ENCODE measurements around the gene NEK10.

NEK10 gene

GRCh38 chr3:27208961-27209616 lies 160.1 kb downstream of the NEK10 start:
- Histone ChIP-seq H3K9me3 (ENCODE audit: control insufficient read depth, low read length) (no peaks in the 10 kb centered on the region), H3K4me1 (ENCODE audit: control insufficient read depth, insufficient read depth, low read length, poor library complexity, severe bottlenecking) (no peaks in the 10 kb centered on the region), H3K4me3 (ENCODE audit: extremely low read depth, insufficient read depth, low read length, poor library complexity, severe bottlenecking) (no peak overlapping the region), H3K36me3 (ENCODE audit: control insufficient read depth, insufficient read depth, low read length) (no peaks in the 10 kb centered on the region), H3K27ac (ENCODE audit: low read depth, low read length, severe bottlenecking) (no peak overlapping the region)
- no CpG with 5 or more reads among the region's 2 CpGs for WGBS, 2 experiments (ENCODE audit: insufficient coverage in 2 of 2)

- no peaks in the 10 kb centered on the region for H3K4me1 ChIP-seq (ENCODE audit: control insufficient read depth, insufficient read depth, low read length, poor library complexity, severe bottlenecking)
- H3K27ac ChIP-seq (ENCODE audit: low read depth, low read length, severe bottlenecking): no peak overlapping the region
- H3K4me3 ChIP-seq (ENCODE audit: extremely low read depth, insufficient read depth, low read length, poor library complexity, severe bottlenecking): no peak overlapping the region
- 83 to 100% methylated on average over 1 of the region's 1 CpG for WGBS, 2 experiments (ENCODE audit: insufficient coverage in 2 of 2)
- no peaks in the 10 kb centered on the region for H3K9me3 ChIP-seq (ENCODE audit: control insufficient read depth, low read length)
- H3K36me3 ChIP-seq (ENCODE audit: control insufficient read depth, insufficient read depth, low read length): no peaks in the 10 kb centered on the region
These were observed 166.2 kb downstream of the NEK10 start for GRCh38 chr3:27202959-27203358.

GRCh38 chr3:27201492-27201891 lies 167.7 kb downstream of the NEK10 start:
- H3K36me3 ChIP-seq (ENCODE audit: control insufficient read depth, insufficient read depth, low read length): no peaks in the 10 kb centered on the region
- H3K4me1 ChIP-seq (ENCODE audit: control insufficient read depth, insufficient read depth, low read length, poor library complexity, severe bottlenecking): no peaks in the 10 kb centered on the region
- no peak overlapping the region for H3K27ac ChIP-seq (ENCODE audit: low read depth, low read length, severe bottlenecking)
- no peak overlapping the region for H3K4me3 ChIP-seq (ENCODE audit: extremely low read depth, insufficient read depth, low read length, poor library complexity, severe bottlenecking)
- WGBS, 2 experiments (ENCODE audit: insufficient coverage in 2 of 2): 100% methylated on average over 1 of the region's 5 CpGs; no CpG with 5 or more reads in 1 of the 2 experiments
- peaks cover under 1% of the 10 kb centered on the region for H3K9me3 ChIP-seq (ENCODE audit: control insufficient read depth, low read length)

GRCh38 chr3:27200721-27201489 lies 168.3 kb downstream of the NEK10 start:
- no peak overlapping the region for H3K27ac ChIP-seq (ENCODE audit: low read depth, low read length, severe bottlenecking)
- WGBS, 2 experiments (ENCODE audit: insufficient coverage in 2 of 2): 100% methylated on average over 1 of the region's 2 CpGs; no CpG with 5 or more reads in 1 of the 2 experiments
- no peak overlapping the region for H3K4me3 ChIP-seq (ENCODE audit: extremely low read depth, insufficient read depth, low read length, poor library complexity, severe bottlenecking)
- no peaks in the 10 kb centered on the region for H3K4me1 ChIP-seq (ENCODE audit: control insufficient read depth, insufficient read depth, low read length, poor library complexity, severe bottlenecking)
- no peaks in the 10 kb centered on the region for H3K36me3 ChIP-seq (ENCODE audit: control insufficient read depth, insufficient read depth, low read length)
- peaks cover 6% of the 10 kb centered on the region for H3K9me3 ChIP-seq (ENCODE audit: control insufficient read depth, low read length)

GRCh38 chr3:27194861-27195483 lies 174.2 kb downstream of the NEK10 start:
- no CpG with 5 or more reads among the region's 1 CpG for WGBS, 2 experiments (ENCODE audit: insufficient coverage in 2 of 2)
- Histone ChIP-seq H3K36me3 (ENCODE audit: control insufficient read depth, insufficient read depth, low read length) (no peaks in the 10 kb centered on the region), H3K27ac (ENCODE audit: low read depth, low read length, severe bottlenecking) (no peak overlapping the region), H3K4me3 (ENCODE audit: extremely low read depth, insufficient read depth, low read length, poor library complexity, severe bottlenecking) (no peak overlapping the region), H3K4me1 (ENCODE audit: control insufficient read depth, insufficient read depth, low read length, poor library complexity, severe bottlenecking) (no peaks in the 10 kb centered on the region), H3K9me3 (ENCODE audit: control insufficient read depth, low read length) (peaks cover 8% of the 10 kb centered on the region)

GRCh38 chr3:27193056-27193455 lies 176.1 kb downstream of the NEK10 start:
- H3K36me3 ChIP-seq (ENCODE audit: control insufficient read depth, insufficient read depth, low read length): no peaks in the 10 kb centered on the region
- H3K9me3 ChIP-seq (ENCODE audit: control insufficient read depth, low read length): peaks cover 8% of the 10 kb centered on the region
- H3K4me1 ChIP-seq (ENCODE audit: control insufficient read depth, insufficient read depth, low read length, poor library complexity, severe bottlenecking): no peaks in the 10 kb centered on the region
- H3K27ac ChIP-seq (ENCODE audit: low read depth, low read length, severe bottlenecking): no peak overlapping the region
- no peak overlapping the region for H3K4me3 ChIP-seq (ENCODE audit: extremely low read depth, insufficient read depth, low read length, poor library complexity, severe bottlenecking)
- 94 to 100% methylated on average over 1 of the region's 2 CpGs for WGBS, 2 experiments (ENCODE audit: insufficient coverage in 2 of 2)

DNA sequence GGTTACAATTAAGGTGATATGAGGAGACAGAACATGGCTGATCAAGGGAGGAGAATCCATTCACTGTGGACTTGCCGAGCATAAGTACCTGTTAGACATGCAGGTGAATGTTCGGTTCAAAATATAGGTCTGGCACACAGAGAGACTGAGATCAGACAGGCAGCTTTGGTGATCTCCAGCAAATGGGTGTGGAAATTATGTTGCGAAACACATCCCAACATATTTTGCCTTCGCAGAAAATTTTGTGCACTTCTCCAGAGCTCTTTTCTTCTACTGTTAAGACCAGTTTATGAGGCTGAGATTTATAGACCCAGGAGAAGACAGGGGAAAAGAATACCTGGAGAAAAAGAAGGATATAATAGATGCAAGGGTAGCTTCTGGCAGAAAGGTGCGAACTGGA lies 183.2 kb downstream of the NEK10 start:
- no peak overlapping the region for H3K4me3 ChIP-seq (ENCODE audit: extremely low read depth, insufficient read depth, low read length, poor library complexity, severe bottlenecking)
- no peaks in the 10 kb centered on the region for H3K36me3 ChIP-seq (ENCODE audit: control insufficient read depth, insufficient read depth, low read length)
- no peak overlapping the region for H3K27ac ChIP-seq (ENCODE audit: low read depth, low read length, severe bottlenecking)
- H3K9me3 ChIP-seq (ENCODE audit: control insufficient read depth, low read length): no peaks in the 10 kb centered on the region
- no peaks in the 10 kb centered on the region for H3K4me1 ChIP-seq (ENCODE audit: control insufficient read depth, insufficient read depth, low read length, poor library complexity, severe bottlenecking)
- 65 to 81% methylated on average over 2 to 3 of the region's 5 CpGs for WGBS, 2 experiments (ENCODE audit: insufficient coverage in 2 of 2)

DNA sequence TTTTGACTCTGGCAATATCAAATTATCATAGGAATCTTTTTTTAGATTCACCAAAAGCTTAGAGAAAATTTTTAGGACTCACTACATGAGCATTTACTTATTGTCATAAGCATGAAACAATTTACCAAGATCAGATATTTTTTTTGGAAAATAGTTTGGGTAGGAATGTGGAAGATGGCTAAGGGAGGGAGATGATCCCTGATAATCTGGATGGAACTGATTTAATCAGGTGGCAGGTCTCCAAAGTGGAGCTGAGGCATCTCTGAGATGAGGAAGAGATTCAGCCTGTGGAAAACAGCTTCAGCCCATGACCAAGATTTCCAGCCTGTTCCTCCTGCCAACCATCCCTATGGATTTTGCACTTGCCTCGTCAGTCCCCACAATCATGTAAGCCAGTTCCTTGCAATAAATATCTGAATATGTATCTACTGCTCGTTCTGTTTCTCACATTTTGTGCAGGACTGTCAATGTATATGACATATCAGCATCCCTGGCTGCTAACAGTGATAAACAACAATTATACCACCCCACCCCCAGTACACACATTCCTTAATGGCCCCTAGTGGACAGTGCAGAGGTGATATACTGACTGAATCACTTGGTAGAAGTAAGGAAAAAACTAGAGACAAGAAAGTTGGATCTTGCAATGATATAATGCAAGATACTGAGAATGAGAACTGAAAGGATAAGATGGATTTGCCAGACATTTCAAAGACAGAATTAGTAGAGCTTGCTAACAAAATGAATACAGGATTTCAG lies 183.8 kb downstream of the NEK10 start:
- Histone ChIP-seq H3K36me3 (ENCODE audit: control insufficient read depth, insufficient read depth, low read length) (no peaks in the 10 kb centered on the region), H3K27ac (ENCODE audit: low read depth, low read length, severe bottlenecking) (no peak overlapping the region), H3K9me3 (ENCODE audit: control insufficient read depth, low read length) (no peaks in the 10 kb centered on the region), H3K4me3 (ENCODE audit: extremely low read depth, insufficient read depth, low read length, poor library complexity, severe bottlenecking) (no peak overlapping the region), H3K4me1 (ENCODE audit: control insufficient read depth, insufficient read depth, low read length, poor library complexity, severe bottlenecking) (no peaks in the 10 kb centered on the region)
- WGBS, 2 experiments (ENCODE audit: insufficient coverage in 2 of 2): 100% methylated on average over 2 of the region's 2 CpGs; no CpG with 5 or more reads in 1 of the 2 experiments

DNA sequence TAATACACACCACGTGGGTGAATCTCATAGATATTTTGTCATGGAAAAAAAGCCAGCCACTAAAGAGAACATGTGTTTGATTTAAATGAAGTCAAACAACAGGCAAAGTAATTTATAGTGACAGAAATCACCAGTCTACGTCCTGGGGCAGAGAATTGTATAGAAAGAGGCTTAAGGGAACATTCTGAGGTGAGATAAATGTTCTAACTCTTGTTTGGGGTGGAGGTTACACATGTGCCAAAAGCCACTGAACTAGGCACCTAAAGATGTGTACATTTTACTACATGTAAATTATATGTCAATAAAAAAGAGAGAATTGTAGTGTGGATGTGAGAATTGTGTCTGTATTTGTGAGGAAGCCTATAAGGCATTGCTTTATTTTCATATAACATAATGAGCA lies 184.9 kb downstream of the NEK10 start:
- H3K4me1 ChIP-seq (ENCODE audit: control insufficient read depth, insufficient read depth, low read length, poor library complexity, severe bottlenecking): no peaks in the 10 kb centered on the region
- H3K27ac ChIP-seq (ENCODE audit: low read depth, low read length, severe bottlenecking): no peak overlapping the region
- no peaks in the 10 kb centered on the region for H3K36me3 ChIP-seq (ENCODE audit: control insufficient read depth, insufficient read depth, low read length)
- WGBS, 2 experiments (ENCODE audit: insufficient coverage in 2 of 2): no CpG with 5 or more reads among the region's 2 CpGs
- H3K4me3 ChIP-seq (ENCODE audit: extremely low read depth, insufficient read depth, low read length, poor library complexity, severe bottlenecking): no peak overlapping the region
- no peaks in the 10 kb centered on the region for H3K9me3 ChIP-seq (ENCODE audit: control insufficient read depth, low read length)

DNA sequence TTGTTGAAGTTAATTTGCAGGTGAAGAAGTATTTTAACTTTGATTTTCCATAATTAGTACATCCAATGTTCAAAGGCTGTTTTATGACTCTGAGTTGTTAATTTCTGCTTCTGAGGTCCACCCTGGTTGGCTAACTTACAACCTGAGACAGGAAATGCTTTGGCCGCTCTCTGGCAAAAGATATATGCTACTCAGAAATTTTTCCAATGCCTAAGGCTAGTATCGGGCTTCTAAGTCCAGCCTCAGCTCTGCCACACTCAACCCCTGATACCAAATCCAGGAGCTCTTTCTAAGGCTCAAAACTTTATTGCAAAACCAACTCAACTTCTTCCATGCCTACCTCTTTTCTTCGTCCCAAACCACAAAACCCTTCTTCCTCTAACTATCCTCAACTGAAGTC lies 192.9 kb downstream of the NEK10 start:
- Histone ChIP-seq H3K27ac (ENCODE audit: low read depth, low read length, severe bottlenecking) (no peak overlapping the region), H3K4me1 (ENCODE audit: control insufficient read depth, insufficient read depth, low read length, poor library complexity, severe bottlenecking) (no peaks in the 10 kb centered on the region), H3K9me3 (ENCODE audit: control insufficient read depth, low read length) (no peaks in the 10 kb centered on the region), H3K4me3 (ENCODE audit: extremely low read depth, insufficient read depth, low read length, poor library complexity, severe bottlenecking) (no peak overlapping the region), H3K36me3 (ENCODE audit: control insufficient read depth, insufficient read depth, low read length) (no peaks in the 10 kb centered on the region)
- WGBS, 2 experiments (ENCODE audit: insufficient coverage in 2 of 2): 90 to 95% methylated on average over 3 of the region's 3 CpGs
